HG02571 (cell line): ENCODE data around the gene HECW1.

Experiments used
- ATAC-seq: cut with Tn5 transposase; IDR thresholded peaks from one replicate; pipeline ENCODE4 v1.9.1; 2021; ENCODE audit warnings: mild to moderate bottlenecking, moderate library complexity; ENCODE audit not compliant: unreplicated experiment

The HECW1 gene

DNA sequence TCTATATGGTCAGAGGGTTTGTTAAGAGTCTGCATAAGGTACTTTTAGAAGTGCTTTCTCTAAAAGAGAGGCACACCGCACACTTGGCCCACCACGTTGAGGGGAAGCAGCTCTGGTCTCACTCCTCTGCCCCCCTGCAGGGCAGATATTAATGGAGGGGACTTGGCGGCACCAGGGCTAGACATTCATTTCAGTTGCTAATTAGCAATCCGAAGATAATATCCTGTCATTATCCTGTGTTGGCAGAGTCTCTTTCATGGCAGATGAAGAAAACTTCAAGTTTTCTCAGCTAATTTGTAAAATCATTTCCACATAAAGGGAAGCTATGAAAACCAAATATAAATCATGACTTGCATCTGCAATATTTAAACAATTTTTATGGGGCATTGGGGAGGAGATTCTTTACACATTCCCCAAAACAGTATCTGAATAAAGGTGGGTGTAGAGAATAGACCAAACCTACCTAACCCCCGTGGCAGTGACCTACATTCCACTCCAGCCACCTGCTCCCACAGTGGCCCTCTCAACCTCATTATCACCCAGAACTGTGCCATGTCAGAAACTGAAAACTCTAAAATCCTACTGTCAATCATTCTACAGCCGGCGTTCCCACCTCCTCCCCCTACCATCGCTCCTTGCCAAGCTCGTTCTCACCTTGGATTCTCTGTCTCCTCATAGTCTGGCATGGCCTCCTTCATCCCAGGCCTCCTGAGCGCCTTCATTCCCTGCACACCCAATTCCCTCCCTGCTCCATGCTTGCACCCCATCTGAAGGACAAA is 416.3 kb downstream of the HECW1 start:
- no peak for ATAC-seq

DNA sequence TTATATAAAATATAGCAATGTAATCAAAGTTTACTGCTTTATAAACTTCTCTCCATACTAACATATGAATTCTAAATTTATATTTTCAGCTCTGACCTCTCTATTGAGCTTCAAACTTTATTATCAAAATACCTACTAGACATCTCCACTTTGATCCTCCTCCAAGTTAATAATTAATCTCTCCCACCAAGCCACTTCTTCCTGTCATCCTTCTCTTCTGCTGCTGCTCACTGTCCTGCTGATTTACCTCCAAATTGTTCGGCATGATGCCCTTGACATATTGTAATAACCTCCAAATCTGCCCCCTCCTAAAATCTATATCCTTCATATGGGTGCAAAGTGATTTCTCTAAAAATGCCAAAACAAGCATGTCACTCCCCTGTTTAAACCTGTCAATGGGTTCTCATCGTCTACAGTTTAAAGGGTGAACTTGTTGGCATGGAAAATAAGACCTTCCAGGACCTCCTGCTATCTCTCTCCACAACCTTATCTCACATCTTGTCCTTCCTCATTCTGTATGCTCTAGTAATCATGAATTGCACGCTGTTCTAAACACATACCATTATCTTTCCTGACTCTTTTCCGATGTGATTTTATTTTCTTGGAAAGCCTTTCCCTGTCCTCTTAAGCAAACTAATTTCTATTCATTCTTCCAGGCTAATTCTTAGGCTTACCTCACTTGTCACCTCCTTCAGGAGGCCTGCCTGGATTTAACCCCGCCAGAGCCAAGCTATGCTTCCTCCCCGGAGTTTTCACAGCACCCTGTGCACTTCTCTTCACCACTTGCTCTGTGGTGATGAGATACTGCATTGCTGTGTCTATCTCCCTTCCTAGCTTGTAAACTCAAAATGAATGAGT is 418.3 kb downstream of the HECW1 start:
- ATAC-seq: no peak

DNA sequence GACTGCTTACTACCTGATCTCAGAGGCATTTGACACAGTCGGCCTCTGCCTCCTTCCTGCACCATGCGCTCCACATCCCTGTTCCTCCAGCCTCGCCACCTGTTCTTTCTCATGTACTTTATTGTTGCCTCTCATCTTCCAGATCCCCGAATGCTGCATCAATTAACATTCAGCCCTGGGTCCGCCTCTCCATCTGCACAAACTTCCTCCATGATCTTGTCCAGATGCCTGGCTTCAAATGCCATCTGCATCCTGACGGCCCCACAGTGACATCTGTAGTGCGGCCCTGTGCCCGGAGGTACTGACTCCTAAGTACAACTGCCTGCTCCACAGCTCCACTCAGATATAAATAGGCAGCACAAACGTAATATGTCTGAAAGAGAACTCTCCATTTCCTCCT is 419.3 kb downstream of the HECW1 start:
- ATAC-seq: no peak

DNA sequence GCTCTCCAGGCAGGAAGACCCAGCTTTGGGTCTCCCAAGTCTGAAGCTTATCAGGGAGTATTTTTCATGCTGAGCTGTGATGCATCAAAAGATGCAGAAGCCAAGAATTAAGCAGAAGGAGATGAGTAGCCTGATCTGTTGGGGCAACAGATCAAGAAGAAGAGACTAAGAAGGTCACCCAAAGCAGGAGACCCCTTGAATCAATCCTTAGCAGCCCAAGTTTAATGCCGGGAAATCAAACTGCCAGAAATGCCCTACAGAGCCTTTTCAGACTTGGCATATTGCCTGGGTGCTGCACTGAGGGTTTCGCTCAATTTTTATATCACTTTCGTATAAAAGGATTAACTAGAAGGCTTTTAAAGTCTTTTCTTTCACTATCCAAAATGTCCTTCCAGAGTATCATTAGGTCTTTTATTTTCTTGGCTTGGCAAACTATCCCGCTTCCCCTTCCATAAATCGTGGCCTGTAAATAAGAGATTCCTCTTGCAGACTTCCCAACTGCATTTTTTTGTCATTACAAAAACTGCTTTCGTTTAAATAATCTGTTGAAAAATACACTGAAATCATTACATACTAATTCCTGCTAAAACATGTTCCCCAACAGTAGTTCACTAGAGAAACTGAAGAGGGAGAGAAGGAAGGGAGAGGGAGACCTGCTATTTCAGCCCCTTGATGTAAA is 421.5 kb downstream of the HECW1 start:
- ATAC-seq: no peak

DNA sequence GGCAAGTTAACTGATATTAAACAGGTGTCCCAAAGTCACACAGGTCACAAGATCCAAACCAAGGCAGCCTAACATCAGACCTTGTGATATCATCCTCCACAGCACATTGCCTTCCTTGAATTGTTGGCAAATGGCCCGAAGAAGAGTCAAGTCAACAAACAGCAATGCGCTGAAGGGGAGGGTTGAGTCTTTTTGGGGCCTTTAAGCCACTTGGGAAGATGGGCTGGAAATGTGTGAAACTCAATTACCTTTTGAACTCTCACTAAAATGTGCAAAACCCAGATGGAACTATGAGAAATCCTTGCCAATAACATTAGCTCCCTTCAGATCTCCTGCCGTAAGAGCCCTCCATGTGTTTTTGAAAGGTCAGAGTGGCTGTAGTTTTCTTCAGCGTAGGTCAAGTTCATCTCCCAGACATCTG is 422.6 kb downstream of the HECW1 start:
- no peak for ATAC-seq

- ATAC-seq: no peak
These were observed 423.6 kb downstream of the HECW1 start for GRCh38 chr7:43535810-43536585.

DNA sequence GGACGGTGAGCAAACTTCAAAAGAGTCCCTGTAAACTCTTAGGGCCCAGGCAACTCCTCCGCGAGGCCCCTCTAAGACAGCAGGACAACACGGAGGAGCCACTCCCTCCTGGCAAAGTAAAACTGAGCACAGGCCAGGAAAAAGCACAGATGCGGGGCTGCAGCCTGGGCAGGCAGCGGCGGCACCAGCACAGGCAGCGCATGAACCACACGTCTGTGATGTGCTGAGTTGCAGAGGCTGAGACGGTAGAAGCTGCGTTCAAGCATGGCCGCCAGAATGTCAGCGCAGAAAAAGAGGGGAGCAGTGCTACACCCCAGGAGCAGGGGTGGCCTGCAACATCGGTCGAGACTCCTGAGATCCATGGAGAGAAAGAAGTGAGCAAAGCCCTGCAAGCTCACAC is 424.3 kb downstream of the HECW1 start:
- no peak for ATAC-seq

- no peak for ATAC-seq
These were observed 425.4 kb downstream of the HECW1 start for GRCh38 chr7:43537765-43538403.

- ATAC-seq: no peak
These were observed 425.9 kb downstream of the HECW1 start for GRCh38 chr7:43538404-43538771.

- no peak for ATAC-seq
These were observed 428.0 kb downstream of the HECW1 start for GRCh38 chr7:43540471-43540870.

GRCh38 chr7:43542716-43543115 is 430.3 kb downstream of the HECW1 start:
- no peak for ATAC-seq

DNA sequence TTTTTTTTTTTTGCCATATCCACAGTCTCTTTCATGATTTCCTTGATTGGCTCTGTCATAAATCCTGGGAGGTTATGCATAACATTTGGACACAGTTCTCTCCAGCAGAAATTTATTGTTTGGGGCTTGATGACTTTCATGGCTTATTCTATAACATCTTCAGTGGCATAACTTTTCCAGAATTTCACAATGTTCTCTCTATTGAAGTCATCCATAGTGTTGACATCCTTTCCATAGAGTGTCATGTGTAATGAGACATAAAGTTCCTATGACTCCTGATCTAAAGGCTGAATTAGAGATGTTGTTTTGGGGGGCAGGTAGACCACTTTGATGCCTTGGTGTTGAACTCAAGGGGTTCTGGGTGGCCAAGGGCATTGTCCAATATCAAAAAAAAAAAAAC is 433.8 kb downstream of the HECW1 start:
- no peak for ATAC-seq

GRCh38 chr7:43550427-43550826 is 438.0 kb downstream of the HECW1 start:
- ATAC-seq: no peak

DNA sequence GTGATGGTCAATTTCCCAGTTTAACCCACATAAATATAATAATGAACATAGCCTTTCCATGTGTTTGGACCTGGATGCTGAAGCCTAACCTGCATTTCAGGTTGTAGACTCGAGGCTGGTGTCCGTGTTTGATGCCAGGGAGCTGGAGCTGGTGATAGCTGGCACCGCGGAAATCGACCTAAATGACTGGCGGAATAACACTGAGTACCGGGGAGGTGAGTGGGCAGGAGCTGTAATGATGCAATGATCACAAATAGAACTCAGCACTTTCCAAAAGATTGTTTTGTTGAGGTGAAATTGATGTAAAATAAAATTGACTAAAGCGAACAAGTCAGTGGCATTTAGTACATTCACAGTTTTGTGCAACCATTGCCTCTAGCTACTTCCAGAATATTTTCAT is 439.7 kb downstream of the HECW1 start:
- ATAC-seq: no peak

DNA sequence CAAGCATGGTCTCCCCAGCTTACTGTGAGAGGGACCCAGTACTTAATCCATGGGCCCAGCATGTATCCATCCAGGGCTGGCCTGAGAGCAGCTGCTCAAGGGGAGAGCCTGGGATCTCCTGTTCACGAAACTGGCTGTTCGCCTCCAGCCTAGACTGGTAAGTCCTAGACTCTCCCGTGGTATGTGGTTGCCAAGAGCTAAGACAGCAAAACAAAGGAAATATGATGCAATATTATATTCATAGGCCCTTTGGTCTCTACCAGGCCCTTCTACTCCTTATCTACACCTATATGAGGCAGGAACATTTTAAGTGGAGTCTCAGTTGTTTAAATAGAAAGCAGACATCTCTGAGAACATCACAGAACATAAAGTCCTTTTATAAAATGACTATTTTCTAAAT is 441.6 kb downstream of the HECW1 start:
- no peak for ATAC-seq

GRCh38 chr7:43554423-43554822 is 442.0 kb downstream of the HECW1 start:
- no peak for ATAC-seq

DNA sequence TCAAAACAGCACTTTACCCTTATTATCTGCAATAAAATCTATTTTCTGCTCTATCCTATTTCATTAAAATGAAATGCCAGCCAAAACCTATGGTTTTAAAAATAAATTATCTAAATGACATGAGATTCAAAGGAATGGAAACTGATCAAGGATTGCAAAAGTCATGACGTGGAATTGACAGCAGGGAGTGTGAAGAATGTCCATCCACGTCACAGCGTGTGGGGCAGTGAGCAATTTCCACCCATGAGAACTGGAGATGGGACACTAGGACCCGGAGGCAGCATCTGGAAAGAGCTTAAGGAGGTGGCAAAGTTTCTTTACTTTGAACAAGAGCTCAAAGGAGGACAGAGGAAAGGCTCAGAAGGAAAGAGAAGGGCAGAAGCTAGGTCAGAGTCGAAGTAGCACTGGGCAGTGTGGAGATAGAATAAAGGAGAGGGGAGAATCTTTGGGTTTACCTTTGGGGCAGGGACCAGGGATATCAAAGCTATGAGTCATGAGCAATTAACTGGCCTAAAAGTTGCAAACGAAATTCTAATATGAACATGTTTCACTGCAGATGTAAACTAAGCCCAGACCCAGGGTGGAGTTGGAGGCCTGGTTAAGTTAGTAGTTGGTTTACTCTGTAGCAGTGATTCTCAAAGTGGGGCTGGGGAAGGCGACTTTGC is 445.5 kb downstream of the HECW1 start:
- ATAC-seq: no peak

DNA sequence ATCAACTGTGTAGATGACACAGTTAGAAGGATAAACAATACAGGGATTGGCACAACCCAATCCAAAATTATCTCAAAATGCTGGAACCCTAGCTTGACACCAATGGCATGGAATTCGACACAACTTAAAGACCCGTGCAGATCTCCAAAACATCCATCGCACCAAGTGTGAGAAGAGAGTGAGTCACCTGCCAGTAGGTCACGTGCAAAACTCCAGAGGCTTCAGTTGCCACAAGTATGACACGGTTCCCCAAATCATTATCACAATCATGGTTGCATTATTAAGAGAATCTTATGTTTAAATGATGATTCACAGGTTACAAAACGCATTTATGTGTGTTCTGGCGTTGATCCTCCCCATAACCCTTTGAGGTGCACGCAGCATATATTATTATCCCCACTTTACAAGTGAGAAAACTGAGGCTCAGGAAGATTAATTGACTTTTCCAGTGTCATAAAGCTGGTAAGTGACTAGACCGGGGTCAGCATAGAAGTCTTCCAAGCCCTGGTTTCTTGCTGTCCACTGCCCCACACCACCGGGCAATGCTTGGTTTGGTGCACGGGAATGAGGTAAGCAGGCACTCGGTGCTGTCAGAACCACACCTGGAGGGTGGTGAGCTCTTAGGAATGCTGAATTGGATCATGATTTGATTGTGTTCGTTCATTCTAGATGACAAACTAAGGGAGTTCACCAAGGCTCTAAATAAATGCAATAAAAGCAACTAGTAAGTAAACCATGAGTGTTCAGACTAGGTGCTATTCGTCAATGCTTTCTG is 446.9 kb downstream of the HECW1 start:
- ATAC-seq: no peak

GRCh38 chr7:43559946-43560335 is 447.5 kb downstream of the HECW1 start:
- no peak for ATAC-seq
